Panc1 (cell line): ENCODE measurements around the gene KDR. TPM values are rescaled to one million over a fixed set of nuclear protein-coding genes. Genes with fewer than 3 reads are reported as not detected.

Experiments
- ATAC-seq: fragments of 200-7000 bp; cut with Tn5 transposase; 2 replicates; pipeline ENCODE4 v1.9.1; 2020; ENCODE audit warnings: mild to moderate bottlenecking, moderate library complexity
- BruUV-seq: library from RNA; stranded (reverse); fragments of 400-500 nt; replicated peaks from 2 replicates; lab custom pipeline; 2021; lab: Mats Ljungman, UMichigan
- CTCF ChIA-PET: fragments of 300-600 bp; sonication (Branson Sonifier 250); formaldehyde crosslinking; loops from one replicate; lab custom pipeline; 2022; ENCODE audit warnings: antibody characterized with exemption; lab: Charles Lee
- POLR2A ChIA-PET: fragments of 300-600 bp; sonication (Branson Sonifier 250); formaldehyde crosslinking; loops from one replicate; lab custom pipeline; 2022; ENCODE audit warnings: antibody characterized with exemption; lab: Charles Lee
- DNase-seq: peaks from one replicate; pipeline ENCODE4 v3.0.0-alpha.2; 2010; ENCODE audit warnings: low read depth, low spot score
- H3K27ac ChIP-seq: 2 replicates; pipeline ENCODE4 v1.5.1; 2011; ENCODE audit warnings: mild to moderate bottlenecking, low read length, inconsistent platforms
- H3K27me3 ChIP-seq: fragments of 200-500 bp; sonication (Bioruptor generic); 2 replicates; pipeline ENCODE4 v1.6.0; 2014; ENCODE audit warnings: low read length, inconsistent platforms; ENCODE audit not compliant: control insufficient read depth, insufficient read depth
- H3K36me3 ChIP-seq: fragments of 200-500 bp; sonication (Bioruptor generic); 2 replicates; pipeline ENCODE4 v1.5.1; 2014; ENCODE audit warnings: inconsistent platforms, mild to moderate bottlenecking, low read length, moderate library complexity; ENCODE audit not compliant: control insufficient read depth, insufficient read depth
- H3K4me1 ChIP-seq: 2 replicates; pipeline ENCODE4 v1.5.1; 2011; ENCODE audit warnings: inconsistent platforms, mild to moderate bottlenecking, low read length, moderate library complexity; ENCODE audit not compliant: control insufficient read depth, insufficient read depth
- H3K4me3 ChIP-seq, 2 experiments: 2 replicates each; pipeline ENCODE4 v1.5.1; 2011 to 2012; ENCODE audit warnings: low read depth in 2 of 2, low read length in 2 of 2, mild to moderate bottlenecking in 2 of 2, inconsistent platforms in 1 of 2, moderate library complexity in 1 of 2
- H3K9me3 ChIP-seq: fragments of 200-500 bp; sonication (Bioruptor generic); 2 replicates; pipeline ENCODE4 v1.5.1; 2014; ENCODE audit warnings: low read depth, mild to moderate bottlenecking, inconsistent platforms, low read length, moderate library complexity; ENCODE audit not compliant: control insufficient read depth, insufficient read depth
- CTCF ChIP-seq: fragments of 450-650 bp; IDR thresholded peaks from 2 replicates; pipeline ENCODE4 v1.5.1; 2017; ENCODE audit warnings: mild to moderate bottlenecking
- POLR2AphosphoS5 ChIP-seq: IDR thresholded peaks from 2 replicates; pipeline ENCODE4 v1.6.1; 2012; ENCODE audit warnings: mild to moderate bottlenecking, low read depth, low read length, moderate library complexity
- REST ChIP-seq, 2 experiments: IDR thresholded peaks; 2 replicates each; pipeline ENCODE4 v1.6.1; 2011 to 2012; ENCODE audit warnings: low read depth in 2 of 2, control low read depth in 1 of 2, low read length in 1 of 2, mild to moderate bottlenecking in 1 of 2, moderate library complexity in 1 of 2; ENCODE audit not compliant: insufficient read depth in 1 of 2
- SIN3A ChIP-seq: IDR thresholded peaks from 2 replicates; pipeline ENCODE4 v1.6.1; 2012; ENCODE audit warnings: low read depth, mild to moderate bottlenecking, low read length, moderate library complexity, borderline replicate concordance; ENCODE audit not compliant: insufficient read depth
- TCF7L2 ChIP-seq: IDR thresholded peaks from 2 replicates; pipeline ENCODE4 v1.6.1; 2011; ENCODE audit warnings: mild to moderate bottlenecking, low read depth, low read length, inconsistent platforms
- in situ Hi-C: cut with HindIII; loops from 2 replicates; pipeline ENCODE4 v1.10.0; 2016; ENCODE audit warnings: low sequenced_read_pairs, low pct_unique_long_range_greater_than_20kb
- intact Hi-C: fragments of 100-400 bp; cut with micrococcal nuclease; formaldehyde crosslinking; loops from one replicate; pipeline ENCODE4 v1.10.0; 2022; ENCODE audit not compliant: unreplicated experiment
- total RNA-seq: library from RNA; stranded (reverse); gene quantifications from one replicate; pipeline ENCODE4 v1.2.1, GENCODE V29; 2021; ENCODE audit not compliant: unreplicated experiment

The KDR gene
- total RNA-seq, 1 experiment from 2014 or later = 0.18 TPM

GRCh38 chr4:55123791-55124190 lies 1.6 kb downstream of the KDR start:
- CTCF ChIA-PET = no interaction called here
- H3K27ac ChIP-seq = no peak overlapping the region
- peaks cover 4% of the 10 kb centered on the region for H3K27me3 ChIP-seq
- H3K4me1 ChIP-seq = no peaks in the 10 kb centered on the region
- BruUV-seq = no TSS peak
- ATAC-seq = no peak
- H3K9me3 ChIP-seq = no peaks in the 10 kb centered on the region
- TF ChIP-seq SIN3A (no peak), CTCF (no peak), REST (IDR thresholded peaks at IDR 0.05; ENCODE audit: insufficient read depth in 1 of 2, low read depth in 2 of 2, low read length in 1 of 2) (no peak), POLR2AphosphoS5 (no peak), TCF7L2 (no peak)
- H3K36me3 ChIP-seq = no peaks in the 10 kb centered on the region
- in situ Hi-C loops = no loop called here
- DNase-seq = no peak
- no peak overlapping the region for H3K4me3 ChIP-seq
- POLR2A ChIA-PET = no interaction called here
- intact Hi-C loops = no loop called here

- no peaks in the 10 kb centered on the region for H3K36me3 ChIP-seq
- H3K9me3 ChIP-seq = no peaks in the 10 kb centered on the region
- peaks cover 4% of the 10 kb centered on the region for H3K27me3 ChIP-seq
- in situ Hi-C loops (no loop called here), intact Hi-C loops (no loop called here)
- H3K4me3 ChIP-seq = no peak overlapping the region
- ATAC-seq (no peak), DNase-seq (no peak)
- H3K27ac ChIP-seq = no peak overlapping the region
- BruUV-seq = no TSS peak
- POLR2A ChIA-PET = no interaction called here
- no peaks in the 10 kb centered on the region for H3K4me1 ChIP-seq
- TF ChIP-seq TCF7L2 (no peak), REST (IDR thresholded peaks at IDR 0.05; ENCODE audit: insufficient read depth in 1 of 2, low read depth in 2 of 2, low read length in 1 of 2) (no peak), CTCF (no peak), SIN3A (no peak), POLR2AphosphoS5 (no peak)
- CTCF ChIA-PET = no interaction called here
Observed at GRCh38 chr4:55122235-55122634, 3.2 kb downstream of the KDR start.
